H9 (cell line): ENCODE results near the gene DPAGT1. TPM values are rescaled to one million over a fixed set of nuclear protein-coding genes. Genes with fewer than 3 reads are reported as not detected.

Experiments used
- DNase-seq: peaks from one replicate; pipeline ENCODE4 v3.0.0-alpha.2; 2017
- H2AFZ ChIP-seq: one replicate; pipeline ENCODE4 v1.6.1; 2013; ENCODE audit warnings: mild to moderate bottlenecking, low read length, control low read depth, moderate library complexity
- H2AK5ac ChIP-seq: 2 replicates; pipeline ENCODE4 v1.6.1; 2013; ENCODE audit warnings: low read length, control low read depth, mixed read lengths; ENCODE audit not compliant: insufficient read length
- H2BK120ac ChIP-seq: one replicate; pipeline ENCODE4 v1.6.1; 2013; ENCODE audit warnings: low read depth, mild to moderate bottlenecking, low read length, control low read depth, inconsistent platforms; ENCODE audit not compliant: poor library complexity, severe bottlenecking
- H2BK12ac ChIP-seq: 2 replicates; pipeline ENCODE4 v1.6.1; 2013; ENCODE audit warnings: low read length, control low read depth, mixed read lengths, low read depth; ENCODE audit not compliant: insufficient read length
- H2BK15ac ChIP-seq: 2 replicates; pipeline ENCODE4 v1.6.1; 2013; ENCODE audit warnings: low read depth, low read length, control low read depth
- H2BK20ac ChIP-seq: one replicate; pipeline ENCODE4 v1.6.1; 2013; ENCODE audit warnings: low read depth, mild to moderate bottlenecking, low read length, control low read depth, inconsistent platforms; ENCODE audit not compliant: poor library complexity, severe bottlenecking
- H2BK5ac ChIP-seq: 2 replicates; pipeline ENCODE4 v1.6.1; 2013; ENCODE audit warnings: low read length, control low read depth, mixed read lengths; ENCODE audit not compliant: insufficient read length
- H3K14ac ChIP-seq: 2 replicates; pipeline ENCODE4 v1.6.1; 2013; ENCODE audit warnings: low read length, control low read depth; ENCODE audit not compliant: insufficient read depth
- H3K18ac ChIP-seq: 2 replicates; pipeline ENCODE4 v1.6.1; 2013; ENCODE audit warnings: low read depth, mild to moderate bottlenecking, mixed read lengths, low read length, control low read depth; ENCODE audit not compliant: insufficient read length
- H3K23ac ChIP-seq: 2 replicates; pipeline ENCODE4 v1.6.1; 2013; ENCODE audit warnings: low read length, control low read depth, mixed read lengths, low read depth; ENCODE audit not compliant: insufficient read length
- H3K23me2 ChIP-seq: 2 replicates; pipeline ENCODE4 v1.6.1; 2013; ENCODE audit warnings: low read depth, mild to moderate bottlenecking, mixed read lengths, low read length, control low read depth; ENCODE audit not compliant: insufficient read length, poor library complexity, severe bottlenecking
- H3K27ac ChIP-seq: 2 replicates; pipeline ENCODE4 v1.5.1; 2013; ENCODE audit warnings: low read length, control low read depth, mixed read lengths, low read depth; ENCODE audit not compliant: insufficient read length
- H3K27me3 ChIP-seq: 2 replicates; pipeline ENCODE4 v1.6.1; 2013; ENCODE audit warnings: low read length, control low read depth, inconsistent platforms; ENCODE audit not compliant: insufficient read depth
- H3K4ac ChIP-seq: 2 replicates; pipeline ENCODE4 v1.6.1; 2013; ENCODE audit warnings: low read depth, mild to moderate bottlenecking, control low read depth, inconsistent platforms, low read length, moderate library complexity
- H3K4me1 ChIP-seq: 2 replicates; pipeline ENCODE4 v1.6.1; 2013; ENCODE audit warnings: low read length, control low read depth, inconsistent platforms; ENCODE audit not compliant: insufficient read depth
- H3K4me2 ChIP-seq: 2 replicates; pipeline ENCODE4 v1.6.1; 2013; ENCODE audit warnings: low read length, control low read depth, mixed read lengths; ENCODE audit not compliant: insufficient read length, insufficient read depth
- H3K56ac ChIP-seq: 2 replicates; pipeline ENCODE4 v1.6.1; 2013; ENCODE audit warnings: low read depth, mild to moderate bottlenecking, mixed read lengths, low read length, control low read depth; ENCODE audit not compliant: insufficient read length
- H3K79me1 ChIP-seq: 2 replicates; pipeline ENCODE4 v1.6.1; 2013; ENCODE audit warnings: low read depth, mild to moderate bottlenecking, moderate library complexity, low read length, control low read depth, inconsistent platforms; ENCODE audit not compliant: insufficient read depth, poor library complexity, severe bottlenecking
- H3K79me2 ChIP-seq: 2 replicates; pipeline ENCODE4 v1.6.1; 2013; ENCODE audit warnings: low read length, control low read depth, inconsistent platforms; ENCODE audit not compliant: insufficient read depth
- H3K9ac ChIP-seq: 2 replicates; pipeline ENCODE4 v1.6.1; 2013; ENCODE audit warnings: low read length, control low read depth, mixed read lengths; ENCODE audit not compliant: insufficient read length; ENCODE audit errors: extremely low read depth
- H3K9me3 ChIP-seq: one replicate; pipeline ENCODE4 v1.6.1; 2013; ENCODE audit warnings: low read depth, low read length, inconsistent platforms; ENCODE audit not compliant: control insufficient read depth
- H3T11ph ChIP-seq: one replicate; pipeline ENCODE4 v1.6.1; 2013; ENCODE audit warnings: mild to moderate bottlenecking, low read length, control low read depth, inconsistent platforms
- H4K20me1 ChIP-seq: one replicate; pipeline ENCODE4 v1.6.1; 2013; ENCODE audit not compliant: control insufficient read depth, insufficient read length, insufficient read depth
- H4K5ac ChIP-seq: 2 replicates; pipeline ENCODE4 v1.6.1; 2013; ENCODE audit warnings: low read depth, mild to moderate bottlenecking, mixed read lengths, low read length, control low read depth; ENCODE audit not compliant: insufficient read length
- H4K8ac ChIP-seq: replicated peaks from 2 replicates; pipeline ENCODE4 v1.6.1; 2013; ENCODE audit warnings: low read length, control low read depth, mixed read lengths, low read depth; ENCODE audit not compliant: insufficient read length
- H4K91ac ChIP-seq: 2 replicates; pipeline ENCODE4 v1.6.1; 2013; ENCODE audit warnings: low read depth, mild to moderate bottlenecking, moderate library complexity, mixed read lengths, low read length, control low read depth; ENCODE audit not compliant: insufficient read length
- H3K27ac Mint-ChIP-seq, 3 experiments: 2 replicates in 2 of 3; 3 replicates in 1 of 3; pipeline ENCODE4 v1.8.0; 2020 to 2021; ENCODE audit warnings: mixed read lengths in 3 of 3, mild to moderate bottlenecking in 1 of 3, moderate library complexity in 1 of 3
- H3K27me3 Mint-ChIP-seq: 2 replicates; pipeline ENCODE4 v1.8.0; 2021; ENCODE audit warnings: low read depth, mild to moderate bottlenecking, moderate library complexity, mixed read lengths
- H3K36me3 Mint-ChIP-seq, 3 experiments: 2 replicates in 2 of 3; 3 replicates in 1 of 3; pipeline ENCODE4 v1.8.0; 2020 to 2021; ENCODE audit warnings: low read depth in 3 of 3, mixed read lengths in 3 of 3; ENCODE audit not compliant: insufficient read depth in 1 of 3
- H3K4me1 Mint-ChIP-seq, 2 experiments: 2 replicates each; pipeline ENCODE4 v1.8.0; 2020; ENCODE audit warnings: mixed read lengths in 2 of 2
- H3K4me3 Mint-ChIP-seq, 2 experiments: 2 replicates in 1 of 2; 3 replicates in 1 of 2; pipeline ENCODE4 v1.8.0; 2020 to 2021; ENCODE audit warnings: mild to moderate bottlenecking in 2 of 2, mixed read lengths in 2 of 2, moderate library complexity in 1 of 2
- H3K9me3 Mint-ChIP-seq, 2 experiments: 2 replicates in 1 of 2; 3 replicates in 1 of 2; pipeline ENCODE4 v1.8.0; 2020; ENCODE audit warnings: mild to moderate bottlenecking in 2 of 2, mixed read lengths in 2 of 2, moderate library complexity in 1 of 2
- CTCF ChIP-seq: fragments of 200-600 bp; sonication (generic); conservative IDR thresholded peaks from 3 replicates; pipeline ENCODE4 v1.8.0; 2021; ENCODE audit warnings: antibody characterized with exemption, mild to moderate bottlenecking
- whole genome bisulfite sequencing: extraction: QIAGEN DNeasy Blood & Tissue Kit; methylation state at CpG from one replicate; pipeline ENCODE4 v1.1.7; 2013; ENCODE audit warnings: missing lambda C conversion rate, low lambda C conversion rate, mixed read lengths; ENCODE audit not compliant: insufficient read length; ENCODE audit errors: extremely low coverage; 5-methylcytosine and 5-hydroxymethylcytosine counted together
- total RNA-seq: library from RNA; stranded (reverse); gene quantifications from 2 replicates; pipeline ENCODE4 v1.2.1, GENCODE V29; 2021

DPAGT1 gene
- total RNA-seq, 1 experiment from 2014 or later = 43.6 TPM

- Mint-ChIP-seq H3K27me3 (peaks cover 75% of the 10 kb centered on the region), H3K4me3 (peak overlapping the region; percentile 68 to 88), H3K4me1 (peaks cover 21 to 36% of the 10 kb centered on the region in 2 experiments), H3K36me3 (no peaks in the 10 kb centered on the region; a peak in 2 of 7 replicates), H3K9me3 (no peaks in the 10 kb centered on the region), H3K27ac (no peak overlapping the region)
- Histone ChIP-seq H4K91ac (no peak overlapping the region), H2BK120ac (no peak overlapping the region), H3K56ac (no peak overlapping the region), H3K23me2 (peaks cover 16% of the 10 kb centered on the region), H4K8ac (no peak overlapping the region), H3K9ac (no peak overlapping the region), H3K9me3 (no peaks in the 10 kb centered on the region), H2BK12ac (no peak overlapping the region), H4K5ac (no peak overlapping the region), H4K20me1 (no peaks in the 10 kb centered on the region), H2AK5ac (no peak overlapping the region), H2BK5ac (no peak overlapping the region), H2BK20ac (no peak overlapping the region), H2AFZ (no peak overlapping the region), H3K4me2 (peak overlapping the region; percentile 83), H3K27me3 (peaks cover 20% of the 10 kb centered on the region), H3K79me1 (no peaks in the 10 kb centered on the region), H3K27ac (no peak overlapping the region), H3K4me1 (no peaks in the 10 kb centered on the region; the same call in 1 of the 2 replicates), H2BK15ac (no peak overlapping the region), H3K18ac (no peak overlapping the region), H3K4ac (no peak overlapping the region), H3K14ac (no peak overlapping the region), H3K23ac (no peak overlapping the region), H3K79me2 (no peaks in the 10 kb centered on the region), H3T11ph (no peak overlapping the region)
- TF ChIP-seq CTCF = no peak
- no CpG with 5 or more reads among the region's 16 CpGs for WGBS
- no peak for DNase-seq
These were observed 47.0 kb upstream of the DPAGT1 start for GRCh38 chr11:119148720-119149017.
